ENCODE data around the gene S100A3.

Gene S100A3

DNA sequence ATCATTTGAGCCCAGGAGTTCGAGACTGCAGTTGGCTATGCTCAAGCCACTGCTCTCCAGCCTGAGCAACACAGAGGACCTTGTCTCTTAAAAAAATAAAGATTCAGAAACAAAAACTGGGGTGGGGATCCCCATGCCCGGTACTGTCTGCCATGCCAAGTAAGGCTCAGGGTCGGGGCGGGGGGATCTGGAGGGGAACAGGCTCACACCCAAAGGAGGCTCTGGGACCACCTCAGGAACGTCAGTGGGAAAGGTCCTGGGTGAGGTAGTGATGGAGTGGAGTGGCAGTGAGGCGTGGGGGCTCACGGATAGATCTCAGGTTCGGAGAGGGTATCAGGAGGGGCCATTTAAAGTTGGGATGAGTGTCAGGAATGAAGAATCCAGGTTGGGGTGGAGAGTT is 2.7 kb downstream of the S100A3 start:
- H3K4me3 ChIP-seq (ENCODE audit: insufficient read length, low read depth) = no peak overlapping the region
- peaks cover 11% of the 10 kb centered on the region; the same call in 1 of the 2 replicates for H3K9me3 ChIP-seq (ENCODE audit: insufficient read depth, low read length)
- no peaks in the 10 kb centered on the region for H3K27me3 ChIP-seq (ENCODE audit: insufficient read depth, insufficient read length)
- DNase-seq (ENCODE audit: low read depth, low spot score) = no peak
- H3K9ac ChIP-seq (ENCODE audit: insufficient read length, low read depth) = no peak overlapping the region
- TF ChIP-seq ZNF274 (IDR thresholded peaks at IDR 0.05; ENCODE audit: low read depth, low read length) (no peak), YY1 (IDR thresholded peaks at IDR 0.05; ENCODE audit: insufficient read depth, insufficient read length) (no peak), SUZ12 (IDR thresholded peaks at IDR 0.05; ENCODE audit: extremely low read depth, insufficient read depth, insufficient read length) (no peak)
- peaks cover 5% of the 10 kb centered on the region for H3K36me3 ChIP-seq (ENCODE audit: insufficient read depth, insufficient read length, low read length)
- H3K4me1 ChIP-seq (ENCODE audit: insufficient read depth, insufficient read length) = peaks cover 45% of the 10 kb centered on the region

DNA sequence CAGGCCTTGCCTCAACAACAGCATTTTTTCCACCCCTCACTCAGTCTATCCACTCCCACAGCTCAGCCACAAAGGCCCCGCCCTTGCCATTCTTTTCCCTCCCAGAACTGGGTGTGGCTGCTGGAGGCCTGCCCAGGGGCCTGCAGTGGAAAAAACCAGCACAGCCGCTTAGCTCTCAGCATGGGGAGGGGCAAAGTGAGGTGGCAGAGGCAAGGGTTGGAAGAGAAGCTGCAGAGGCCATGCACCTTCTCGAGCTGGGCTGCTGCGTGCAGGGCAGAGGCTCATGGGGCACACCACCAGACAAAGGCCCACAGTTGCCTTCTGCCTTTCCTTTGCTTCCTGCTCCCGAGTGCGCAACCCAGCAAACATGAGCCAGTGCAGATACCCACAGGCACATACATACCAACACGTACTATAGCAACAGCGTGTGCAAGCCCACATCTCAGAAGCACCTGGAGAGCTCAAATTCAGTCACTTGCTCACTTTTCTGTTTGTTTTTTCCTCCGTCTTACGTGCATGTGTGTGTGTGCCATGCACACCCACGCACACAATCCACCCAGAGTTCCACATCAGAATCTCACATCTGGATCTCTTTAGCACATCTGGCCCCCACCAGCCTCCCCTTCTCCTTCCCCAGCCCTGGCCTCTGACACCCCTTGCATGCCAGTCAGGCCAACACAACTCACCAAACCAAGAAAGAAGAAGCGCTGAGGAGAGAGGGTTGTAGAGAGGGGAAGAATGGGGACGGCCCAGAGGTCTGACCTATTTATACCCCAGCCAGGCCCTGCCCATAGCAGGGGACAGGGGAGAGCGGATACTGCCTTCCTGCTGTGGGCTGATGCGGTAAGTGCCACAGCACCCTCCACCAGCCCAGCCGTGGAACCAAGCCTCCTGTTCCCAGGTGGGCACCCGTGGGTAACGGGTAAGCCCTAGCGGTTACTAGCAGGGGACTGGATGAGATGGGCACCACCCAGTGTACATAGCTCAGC is 3.7 kb downstream of the S100A3 start, which contains the start of gene S100A4:
Gene S100A4, minus strand, starts transcription at position 740 of the 989 bp plus-strand sequence. CDS start 1,012 bp downstream, outside the sequence.
- peaks cover 11% of the 10 kb centered on the region; the same call in 1 of the 2 replicates for H3K9me3 ChIP-seq (ENCODE audit: insufficient read depth, low read length)
- H3K36me3 ChIP-seq (ENCODE audit: insufficient read depth, insufficient read length, low read length) = peaks cover 5% of the 10 kb centered on the region
- TF ChIP-seq ZNF274 (IDR thresholded peaks at IDR 0.05; ENCODE audit: low read depth, low read length) (no peak), SUZ12 (IDR thresholded peaks at IDR 0.05; ENCODE audit: extremely low read depth, insufficient read depth, insufficient read length) (no peak), YY1 (IDR thresholded peaks at IDR 0.05; ENCODE audit: insufficient read depth, insufficient read length) (no peak)
- H3K9ac ChIP-seq (ENCODE audit: insufficient read length, low read depth) = peak within 1 kb of the TSS; percentile 68
- peak; percentile 80 for DNase-seq (ENCODE audit: low read depth, low spot score)
- H3K4me1 ChIP-seq (ENCODE audit: insufficient read depth, insufficient read length) = peaks cover 41% of the 10 kb centered on the region
- H3K4me3 ChIP-seq (ENCODE audit: insufficient read length, low read depth) = no peak within 1 kb of the TSS
- no peaks in the 10 kb centered on the region for H3K27me3 ChIP-seq (ENCODE audit: insufficient read depth, insufficient read length)

DNA sequence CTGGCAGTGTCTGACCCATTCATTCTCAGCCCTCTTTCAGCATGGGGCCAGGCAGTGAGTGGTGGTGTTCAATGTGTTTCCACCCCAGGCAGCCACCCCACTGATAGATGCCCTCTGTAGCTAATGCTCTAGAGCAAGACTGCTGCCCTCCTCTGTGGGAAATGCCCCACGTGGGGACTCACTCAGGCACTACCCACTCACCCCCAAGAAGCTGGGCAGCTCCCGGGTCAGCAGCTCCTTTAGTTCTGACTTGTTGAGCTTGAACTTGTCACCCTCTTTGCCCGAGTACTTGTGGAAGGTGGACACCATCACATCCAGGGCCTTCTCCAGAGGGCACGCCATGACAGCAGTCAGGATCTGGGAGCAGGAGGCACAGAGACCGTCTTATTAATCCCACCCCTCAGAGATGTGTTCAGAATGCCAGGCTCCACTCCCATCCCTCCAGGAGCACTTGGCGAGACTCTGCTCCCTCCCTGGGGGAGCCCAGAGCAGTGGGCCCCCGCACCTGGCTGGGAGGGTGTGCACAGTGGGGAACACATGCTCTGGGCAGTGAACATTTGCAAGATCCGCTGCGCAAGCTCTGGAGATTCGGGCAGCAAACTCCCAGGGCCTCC is 4.5 kb downstream of the S100A3 start:
- Histone ChIP-seq H3K9me3 (ENCODE audit: insufficient read depth, low read length) (peaks cover 11% of the 10 kb centered on the region; the same call in 1 of the 2 replicates), H3K27me3 (ENCODE audit: insufficient read depth, insufficient read length) (no peaks in the 10 kb centered on the region), H3K9ac (ENCODE audit: insufficient read length, low read depth) (peak overlapping the region; percentile 53), H3K36me3 (ENCODE audit: insufficient read depth, insufficient read length, low read length) (peaks cover 5% of the 10 kb centered on the region), H3K4me3 (ENCODE audit: insufficient read length, low read depth) (no peak overlapping the region), H3K4me1 (ENCODE audit: insufficient read depth, insufficient read length) (peaks cover 34% of the 10 kb centered on the region)
- TF ChIP-seq YY1 (IDR thresholded peaks at IDR 0.05; ENCODE audit: insufficient read depth, insufficient read length) (no peak), ZNF274 (IDR thresholded peaks at IDR 0.05; ENCODE audit: low read depth, low read length) (no peak)
- no peak for DNase-seq (ENCODE audit: low read depth, low spot score)

DNA sequence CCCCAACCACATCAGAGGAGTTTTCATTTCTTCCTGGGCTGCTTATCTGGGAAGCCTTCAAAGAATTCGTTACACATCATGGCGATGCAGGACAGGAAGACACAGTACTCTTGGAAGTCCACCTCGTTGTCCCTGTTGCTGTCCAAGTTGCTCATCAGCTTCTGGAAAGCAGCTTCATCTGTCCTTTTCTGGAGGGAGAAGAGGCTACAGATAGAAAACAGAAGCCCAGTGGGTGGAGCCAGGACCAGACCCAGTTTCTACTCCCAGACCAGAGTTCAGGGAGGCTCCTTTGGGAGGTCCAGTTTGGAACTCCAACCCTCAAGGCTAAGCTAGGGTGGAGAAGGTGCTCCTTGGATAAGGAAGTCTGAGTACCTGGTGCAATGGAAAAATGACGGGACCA is 5.3 kb downstream of the S100A3 start:
- Histone ChIP-seq H3K4me3 (ENCODE audit: insufficient read length, low read depth) (no peak overlapping the region), H3K27me3 (ENCODE audit: insufficient read depth, insufficient read length) (no peaks in the 10 kb centered on the region), H3K36me3 (ENCODE audit: insufficient read depth, insufficient read length, low read length) (peaks cover 5% of the 10 kb centered on the region), H3K9me3 (ENCODE audit: insufficient read depth, low read length) (peaks cover 11% of the 10 kb centered on the region; the same call in 1 of the 2 replicates), H3K4me1 (ENCODE audit: insufficient read depth, insufficient read length) (peaks cover 27% of the 10 kb centered on the region), H3K9ac (ENCODE audit: insufficient read length, low read depth) (no peak overlapping the region)
- TF ChIP-seq ZNF274 (IDR thresholded peaks at IDR 0.05; ENCODE audit: low read depth, low read length) (no peak), YY1 (IDR thresholded peaks at IDR 0.05; ENCODE audit: insufficient read depth, insufficient read length) (no peak), SUZ12 (IDR thresholded peaks at IDR 0.05; ENCODE audit: extremely low read depth, insufficient read depth, insufficient read length) (no peak)
- DNase-seq (ENCODE audit: low read depth, low spot score) = no peak

DNA sequence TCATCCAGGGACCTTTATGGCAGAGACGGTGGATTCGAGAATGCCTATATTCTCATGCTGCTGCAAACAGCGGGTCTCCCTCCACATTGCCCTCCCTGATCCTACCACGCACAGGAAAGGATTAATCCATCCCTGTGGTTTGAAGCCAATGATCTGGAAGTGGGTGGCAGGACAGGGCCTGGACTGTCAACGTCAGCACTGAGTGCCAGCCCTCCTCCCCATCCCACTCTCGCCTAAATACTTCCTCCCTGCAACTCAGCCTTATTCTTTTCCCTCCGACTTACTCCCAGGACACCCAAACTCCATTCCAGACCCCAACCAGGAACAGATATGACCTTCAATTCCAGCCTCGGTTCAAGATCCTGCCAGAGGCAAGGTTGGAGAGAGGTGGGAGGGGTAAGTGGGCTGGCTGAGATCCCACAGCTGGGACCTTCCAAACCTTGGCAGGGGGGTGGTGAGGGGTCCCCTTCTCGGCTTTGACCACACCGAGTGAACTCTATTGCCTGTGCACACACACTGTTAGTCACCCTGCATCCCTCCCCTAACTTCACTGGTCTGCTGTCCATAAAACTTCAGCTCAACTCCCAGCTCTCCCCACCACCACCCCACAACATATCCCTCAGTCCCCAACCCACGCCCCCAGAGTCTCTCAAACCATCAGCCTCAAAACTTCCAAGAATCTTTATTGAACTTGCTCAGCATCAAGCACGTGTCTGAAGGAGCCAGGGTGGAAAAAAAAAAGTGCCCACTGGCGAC is 5.9 kb downstream of the S100A3 start:
- Histone ChIP-seq H3K9ac (ENCODE audit: insufficient read length, low read depth) (no peak overlapping the region), H3K9me3 (ENCODE audit: insufficient read depth, low read length) (peaks cover 11% of the 10 kb centered on the region; the same call in 1 of the 2 replicates), H3K4me3 (ENCODE audit: insufficient read length, low read depth) (no peak overlapping the region), H3K4me1 (ENCODE audit: insufficient read depth, insufficient read length) (peaks cover 23% of the 10 kb centered on the region), H3K27me3 (ENCODE audit: insufficient read depth, insufficient read length) (no peaks in the 10 kb centered on the region), H3K36me3 (ENCODE audit: insufficient read depth, insufficient read length, low read length) (peaks cover 5% of the 10 kb centered on the region)
- TF ChIP-seq ZNF274 (IDR thresholded peaks at IDR 0.05; ENCODE audit: low read depth, low read length) (no peak), SUZ12 (IDR thresholded peaks at IDR 0.05; ENCODE audit: extremely low read depth, insufficient read depth, insufficient read length) (no peak), YY1 (IDR thresholded peaks at IDR 0.05; ENCODE audit: insufficient read depth, insufficient read length) (no peak)
- DNase-seq (ENCODE audit: low read depth, low spot score) = no peak

DNA sequence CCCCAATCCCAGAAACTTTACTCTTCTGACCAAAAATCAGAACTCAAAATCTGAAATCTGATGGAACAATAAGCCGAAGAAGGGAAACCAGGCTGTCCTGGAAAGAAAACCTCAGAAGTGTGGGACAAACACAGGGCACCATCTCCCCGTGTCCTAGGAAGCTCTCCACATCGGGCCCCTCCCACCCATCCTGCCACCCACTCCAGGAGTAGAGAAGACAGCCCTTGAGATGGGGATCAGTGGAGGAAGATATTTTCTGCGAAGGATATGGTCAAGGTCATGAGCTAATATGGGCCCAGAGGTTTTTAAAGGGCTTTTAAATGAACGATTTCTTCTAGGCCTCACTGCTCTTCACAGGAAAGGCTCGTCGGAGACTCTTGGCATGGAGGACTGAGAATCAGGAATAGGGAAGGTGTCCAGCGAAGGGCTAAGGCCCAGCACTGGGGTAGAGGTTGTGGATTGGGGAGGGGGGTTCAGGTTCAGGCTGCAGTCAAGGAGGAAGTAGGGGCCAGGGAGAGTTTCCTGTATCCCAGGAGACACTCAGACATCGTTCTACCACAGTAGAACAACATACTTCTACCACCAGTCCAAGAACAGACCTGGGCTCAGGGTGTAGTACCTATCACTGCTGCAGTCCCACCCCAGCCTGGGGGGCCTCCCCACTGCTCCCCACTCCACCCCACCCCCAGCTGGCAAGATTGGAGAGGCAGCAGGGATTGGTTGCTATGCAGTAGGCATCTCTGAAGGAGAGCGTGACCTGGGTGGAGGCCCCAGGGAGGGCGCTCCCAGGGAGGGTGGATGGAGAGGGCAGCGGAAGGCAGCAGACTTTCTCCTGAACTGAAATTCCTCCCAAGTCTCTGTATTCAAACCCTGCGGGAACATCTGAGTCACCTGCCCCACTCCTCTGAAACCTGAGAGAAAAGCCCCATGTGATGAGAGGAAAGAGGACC is 7.1 kb downstream of the S100A3 start:
- Histone ChIP-seq H3K9me3 (ENCODE audit: insufficient read depth, low read length) (peaks cover 11% of the 10 kb centered on the region; the same call in 1 of the 2 replicates), H3K4me3 (ENCODE audit: insufficient read length, low read depth) (no peak overlapping the region), H3K36me3 (ENCODE audit: insufficient read depth, insufficient read length, low read length) (peaks cover 5% of the 10 kb centered on the region), H3K4me1 (ENCODE audit: insufficient read depth, insufficient read length) (peaks cover 14% of the 10 kb centered on the region), H3K27me3 (ENCODE audit: insufficient read depth, insufficient read length) (no peaks in the 10 kb centered on the region), H3K9ac (ENCODE audit: insufficient read length, low read depth) (no peak overlapping the region)
- TF ChIP-seq YY1 (IDR thresholded peaks at IDR 0.05; ENCODE audit: insufficient read depth, insufficient read length) (no peak), ZNF274 (IDR thresholded peaks at IDR 0.05; ENCODE audit: low read depth, low read length) (no peak), SUZ12 (IDR thresholded peaks at IDR 0.05; ENCODE audit: extremely low read depth, insufficient read depth, insufficient read length) (no peak)
- DNase-seq (ENCODE audit: low read depth, low spot score) = no peak

Data from NT2/D1 (cell line).